HG03575 (cell line): ENCODE data around the gene GARNL3.

Experiments used
- ATAC-seq: cut with Tn5 transposase; IDR thresholded peaks from one replicate; pipeline ENCODE4 v1.9.1; 2021; ENCODE audit not compliant: unreplicated experiment, insufficient number of reproducible peaks, low FRiP score; ENCODE audit errors: extremely low read depth

GARNL3 gene

DNA sequence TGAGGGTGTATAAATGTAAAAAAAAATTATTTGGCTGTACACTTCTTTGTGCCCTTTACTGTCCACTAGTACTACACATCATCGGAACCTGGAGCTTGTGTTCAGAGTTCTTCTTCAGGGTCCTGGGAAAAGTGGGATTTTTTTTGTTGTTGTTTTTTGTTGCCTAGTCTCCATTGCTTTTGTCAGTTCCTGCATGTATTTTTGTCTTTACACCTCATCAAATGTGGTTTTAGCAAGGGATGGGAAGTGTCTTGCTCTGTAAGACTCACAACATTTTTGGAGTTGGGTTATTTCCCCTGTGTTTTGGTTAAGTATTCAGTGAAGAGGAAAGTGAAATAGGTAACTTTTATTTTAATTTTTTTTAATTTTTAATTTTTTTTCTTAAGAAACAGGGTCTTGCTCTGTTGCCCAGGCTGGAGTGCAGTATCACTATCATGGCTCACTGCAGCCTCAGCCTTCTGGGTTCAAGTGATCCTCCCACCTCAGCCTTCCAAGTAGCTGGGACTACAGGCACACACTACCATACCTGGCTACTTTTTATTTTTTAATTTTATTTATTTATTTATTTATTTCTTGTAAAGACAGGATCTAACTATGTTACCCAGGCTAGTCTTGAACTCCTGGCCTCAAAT lies 40.7 kb downstream of the GARNL3 start:
- no peak for ATAC-seq

- ATAC-seq = no peak
Observed at GRCh38 chr9:127305838-127306226, 41.3 kb downstream of the GARNL3 start.

- no peak for ATAC-seq
Observed at GRCh38 chr9:127307802-127308201, 43.2 kb downstream of the GARNL3 start.

DNA sequence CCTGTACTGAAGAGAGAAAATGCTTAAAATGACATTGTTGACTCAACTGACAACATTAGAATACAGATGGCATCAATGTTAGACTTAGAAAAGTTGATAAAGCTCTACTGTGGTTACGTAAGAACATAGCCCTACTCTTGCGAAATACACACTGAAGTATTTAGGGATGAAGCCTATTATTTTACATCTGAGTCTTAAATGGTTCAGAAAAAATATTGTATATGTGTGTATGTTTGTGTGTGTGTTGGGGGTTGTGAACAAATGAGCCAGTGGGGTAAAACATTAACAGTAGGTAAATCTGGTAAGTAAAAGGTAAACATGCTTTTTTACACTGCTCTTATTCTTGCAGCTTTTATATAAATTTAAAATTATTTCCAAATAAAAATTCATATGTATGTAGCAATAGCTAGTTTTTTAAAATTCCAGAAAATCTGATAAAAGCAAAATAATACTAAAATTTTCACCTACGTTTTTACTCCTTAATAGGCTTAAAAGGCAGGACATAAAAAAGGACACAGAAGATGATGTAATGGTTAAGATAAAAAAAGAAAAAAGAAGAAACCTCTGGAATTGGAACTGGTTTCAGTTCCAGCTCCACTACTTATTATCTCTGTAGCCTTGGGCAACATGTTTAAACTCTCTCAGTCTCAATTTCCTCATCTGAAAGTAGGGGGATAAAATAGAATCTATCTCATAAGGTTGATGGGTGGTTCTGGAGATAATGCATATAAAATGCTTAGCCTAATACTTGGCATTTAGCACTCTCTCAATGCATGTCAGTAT lies 44.3 kb downstream of the GARNL3 start:
- ATAC-seq = no peak

- no peak for ATAC-seq
Observed at GRCh38 chr9:127309715-127310114, 45.1 kb downstream of the GARNL3 start.

DNA sequence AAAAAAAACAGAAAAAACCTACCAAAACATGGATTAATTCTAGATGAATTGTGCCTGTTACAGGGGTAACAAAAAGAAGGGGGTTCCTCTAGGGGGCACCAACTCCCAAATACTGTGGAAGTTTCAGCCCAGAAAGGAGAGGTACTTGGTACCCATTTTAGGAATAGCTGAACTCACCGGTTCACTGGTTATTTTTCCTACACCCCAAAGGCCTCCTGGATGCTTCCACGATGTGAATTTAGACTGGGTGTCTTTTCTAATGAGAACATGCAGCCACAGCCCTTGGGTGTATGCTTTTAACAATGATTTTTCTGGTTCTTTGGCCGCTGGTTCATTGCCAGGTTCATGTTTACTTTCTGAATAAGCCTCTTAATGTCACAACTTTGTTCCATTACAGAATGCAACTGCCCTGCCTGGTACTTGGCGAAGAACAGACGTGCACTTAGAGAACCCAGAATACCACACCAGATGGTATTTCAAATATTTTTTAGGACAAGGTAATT lies 46.7 kb downstream of the GARNL3 start:
- no peak for ATAC-seq

- no peak for ATAC-seq
Observed at GRCh38 chr9:127313042-127313560, 48.5 kb downstream of the GARNL3 start.

DNA sequence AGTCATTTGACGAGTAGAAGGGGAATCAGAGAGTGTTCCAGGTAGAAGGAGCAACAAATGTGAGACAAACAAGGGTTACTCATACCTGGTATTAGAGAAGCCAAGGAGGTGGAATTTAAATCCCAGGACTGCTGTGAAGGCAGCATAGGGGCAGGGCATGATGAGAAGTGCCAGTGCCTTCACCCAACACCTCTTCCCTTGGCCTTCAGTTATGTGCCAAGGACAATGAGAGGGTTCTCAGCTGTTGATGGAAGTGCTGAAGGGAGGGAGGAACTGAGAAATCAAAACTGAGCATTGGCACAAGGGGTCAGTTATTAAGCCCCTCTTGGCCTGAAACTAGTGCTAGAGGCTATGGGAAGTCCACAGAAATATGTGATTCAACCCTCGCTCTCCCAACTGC lies 50.3 kb downstream of the GARNL3 start:
- no peak for ATAC-seq

GRCh38 chr9:127316586-127317323 lies 52.2 kb downstream of the GARNL3 start:
- ATAC-seq = no peak

DNA sequence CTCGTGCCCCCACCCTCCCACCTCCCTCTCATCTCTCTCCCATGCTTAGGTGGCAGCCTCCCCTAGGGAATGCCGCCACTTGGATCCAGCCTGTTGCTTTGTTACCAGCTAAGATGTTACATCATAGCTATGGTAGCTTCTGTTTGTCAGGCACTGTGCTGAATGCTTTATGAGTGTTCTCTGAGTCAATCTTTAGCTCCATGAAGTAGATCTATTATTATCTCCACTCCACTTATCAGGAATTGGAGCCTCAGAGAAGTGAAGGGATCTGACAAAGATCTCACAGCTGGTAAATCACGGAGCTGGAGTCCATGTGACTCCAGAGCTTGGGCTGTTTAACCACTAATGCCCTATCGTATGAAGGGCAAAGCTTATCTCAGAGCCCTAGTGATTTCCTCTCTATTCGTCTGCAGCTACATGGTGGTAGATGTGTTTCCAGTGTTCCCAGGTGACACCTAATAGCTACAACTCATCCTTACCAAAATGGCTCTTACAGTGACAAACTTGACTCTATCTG lies 54.1 kb downstream of the GARNL3 start:
- no peak for ATAC-seq

DNA sequence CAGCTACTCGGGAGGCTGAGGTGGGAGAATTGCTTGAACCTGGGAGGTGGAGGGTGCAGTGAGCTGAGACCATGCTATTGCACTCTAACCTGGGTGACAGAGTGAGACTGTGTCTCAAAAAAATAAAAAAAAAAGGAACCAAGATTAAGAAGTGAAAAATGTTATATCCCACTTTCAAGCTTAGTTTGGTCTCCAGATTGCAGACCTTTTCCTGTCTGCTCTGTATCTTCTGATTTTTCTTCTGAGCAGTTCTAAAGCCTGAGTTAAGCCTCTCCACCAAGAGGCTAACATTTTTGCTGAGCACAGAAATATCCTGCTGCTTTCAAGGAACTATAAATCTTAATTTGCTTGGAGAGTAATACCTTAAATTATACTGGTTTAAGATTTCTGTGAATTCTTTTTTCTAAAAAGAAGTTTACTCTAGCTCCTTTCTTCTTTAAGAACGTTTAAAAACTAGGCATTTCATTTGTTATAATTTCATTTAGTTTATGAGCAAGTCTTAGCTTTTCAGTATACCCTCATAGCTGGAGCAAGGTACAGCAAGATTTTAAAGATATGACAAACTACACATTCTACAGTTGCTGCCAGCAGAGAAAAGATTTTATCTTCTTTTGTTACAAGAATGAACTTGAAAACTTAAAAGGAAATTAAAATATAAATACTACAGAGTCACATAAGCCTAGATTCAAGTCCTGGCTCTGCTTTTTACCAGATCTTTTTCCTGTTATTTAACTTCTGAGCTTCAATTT lies 55.0 kb downstream of the GARNL3 start:
- ATAC-seq = no peak

- no peak for ATAC-seq
Observed at GRCh38 chr9:127320115-127320378, 55.5 kb downstream of the GARNL3 start.

DNA sequence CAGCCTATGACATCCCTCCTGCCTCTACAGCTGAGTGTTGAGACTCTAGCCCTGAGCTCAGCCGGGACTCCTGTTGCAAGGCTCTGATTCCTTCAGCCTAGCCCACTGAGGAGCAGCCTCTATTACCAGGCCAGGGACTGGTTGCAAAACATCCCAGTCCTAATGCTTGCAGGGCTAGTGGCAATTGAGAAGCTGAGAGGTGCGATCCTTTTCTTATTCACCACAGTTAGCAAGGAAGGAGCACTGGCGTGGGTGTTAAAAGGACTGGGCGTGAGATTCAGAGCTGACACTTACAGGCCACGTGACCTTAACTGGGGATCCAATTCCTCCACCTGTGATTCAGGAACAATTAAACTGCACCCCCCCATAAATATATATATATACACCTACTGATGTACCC lies 58.8 kb downstream of the GARNL3 start:
- ATAC-seq = no peak

- no peak for ATAC-seq
Observed at GRCh38 chr9:127330501-127330900, 65.9 kb downstream of the GARNL3 start.

DNA sequence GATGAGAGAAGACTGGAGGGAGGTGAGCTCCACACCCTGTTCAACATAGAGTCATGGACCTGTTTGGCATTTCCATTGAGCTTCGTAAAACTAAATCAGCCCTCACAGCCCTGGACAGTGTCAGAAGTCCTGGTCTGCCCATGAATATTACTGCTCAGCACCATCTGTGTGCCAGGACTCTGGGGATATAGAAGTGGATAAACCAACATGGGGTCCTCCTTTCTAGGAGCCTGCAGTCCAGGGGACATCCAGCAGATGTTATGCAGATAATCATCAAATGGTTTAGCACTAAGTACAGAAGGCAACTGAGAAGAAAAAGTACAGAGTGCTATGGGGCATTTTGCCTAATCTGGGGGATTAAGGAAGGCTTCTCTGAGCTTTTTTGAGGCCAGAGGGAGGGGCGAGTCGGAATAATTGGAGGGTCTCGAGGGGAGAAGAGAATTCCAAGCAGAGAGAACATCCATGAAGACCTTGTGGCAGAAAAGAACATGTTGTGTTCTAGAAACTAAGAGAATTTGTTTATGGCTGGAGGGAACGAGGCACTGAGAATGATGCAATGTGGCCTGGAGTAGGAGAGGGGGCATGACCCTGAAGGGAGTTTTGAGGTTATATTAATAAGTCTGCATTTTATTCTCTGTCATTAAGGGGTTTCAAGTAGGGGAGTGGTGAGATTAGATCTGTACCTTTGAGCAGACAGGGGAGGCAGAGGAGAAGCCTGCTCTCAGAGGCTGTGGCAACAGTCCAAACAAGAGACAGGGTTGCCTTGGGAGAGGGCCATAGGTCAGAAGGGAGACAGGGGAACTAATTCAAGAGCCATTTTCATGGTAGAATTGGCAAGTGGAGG lies 68.9 kb downstream of the GARNL3 start:
- no peak for ATAC-seq

- no peak for ATAC-seq
Observed at GRCh38 chr9:127334725-127335124, 70.2 kb downstream of the GARNL3 start.

- no peak for ATAC-seq
Observed at GRCh38 chr9:127336086-127336485, 71.5 kb downstream of the GARNL3 start.
